Effector memory CD8-positive, alpha-beta T cell (primary cell): ENCODE results near the gene ADAMTS12.
"Not testable (repeated sequence)": the region's sequence is repeated elsewhere in the genome, so short reads cannot be mapped to it uniquely, and the experiment has no call there.

Experiments used
- ATAC-seq: fragments of 150-1000 bp; cut with Tn5 transposase; replicated peaks from 2 replicates; pipeline ENCODE4 v1.10.0; 2021; ENCODE audit warnings: mild to moderate bottlenecking, moderate library complexity
- DNase-seq, 3 experiments: peaks; one replicate each; pipeline ENCODE4 v3.0.0; 2021
- H3K27ac Mint-ChIP-seq, 2 donors: one replicate each; pipeline ENCODE4 v1.8.0; 2022; ENCODE audit warnings: mild to moderate bottlenecking in 2 of 2, mixed read lengths in 2 of 2, moderate library complexity in 2 of 2
- H3K27me3 Mint-ChIP-seq, 2 donors: one replicate each; pipeline ENCODE4 v1.8.0; 2022; ENCODE audit warnings: mixed read lengths in 2 of 2
- H3K36me3 Mint-ChIP-seq: one replicate; pipeline ENCODE4 v1.8.0; 2022; ENCODE audit warnings: mild to moderate bottlenecking, moderate library complexity, mixed read lengths; ENCODE audit not compliant: insufficient read depth
- H3K4me1 Mint-ChIP-seq, 2 donors: one replicate each; pipeline ENCODE4 v1.8.0; 2022; ENCODE audit warnings: low read depth in 2 of 2, mixed read lengths in 2 of 2
- H3K4me3 Mint-ChIP-seq, 2 donors: one replicate each; pipeline ENCODE4 v1.8.0; 2022; ENCODE audit warnings: mild to moderate bottlenecking in 2 of 2, mixed read lengths in 2 of 2, moderate library complexity in 2 of 2
- H3K9me3 Mint-ChIP-seq, 2 donors: one replicate each; pipeline ENCODE4 v1.8.0; 2022; ENCODE audit warnings: mixed read lengths in 2 of 2

The ADAMTS12 gene

GRCh38 chr5:33929925-33930690 is 38.3 kb upstream of the ADAMTS12 start:
- Mint-ChIP-seq H3K4me3 (no peak overlapping the region), H3K27ac (no peak overlapping the region), H3K4me1 (no peaks in the 10 kb centered on the region), H3K27me3 (peaks cover 29% of the 10 kb centered on the region in 2 donors), H3K9me3 (no peaks in the 10 kb centered on the region), H3K36me3 (peaks cover 4% of the 10 kb centered on the region)
- ATAC-seq (no peak), DNase-seq (no peak)

GRCh38 chr5:33928283-33928682 is 36.5 kb upstream of the ADAMTS12 start:
- Mint-ChIP-seq H3K4me3 (no peak overlapping the region), H3K27me3 (peaks cover 28 to 33% of the 10 kb centered on the region in 2 donors), H3K36me3 (no peaks in the 10 kb centered on the region), H3K4me1 (no peaks in the 10 kb centered on the region), H3K9me3 (no peaks in the 10 kb centered on the region), H3K27ac (no peak overlapping the region)
- no peak for ATAC-seq
- no peak for DNase-seq

GRCh38 chr5:33927685-33928084 is 35.9 kb upstream of the ADAMTS12 start:
- Mint-ChIP-seq H3K36me3 (no peaks in the 10 kb centered on the region), H3K9me3 (no peaks in the 10 kb centered on the region), H3K27me3 (peaks cover 23 to 39% of the 10 kb centered on the region in 2 donors), H3K4me1 (no peaks in the 10 kb centered on the region), H3K27ac (no peak overlapping the region), H3K4me3 (no peak overlapping the region)
- no peak for ATAC-seq
- no peak for DNase-seq

GRCh38 chr5:33925278-33925677 is 33.5 kb upstream of the ADAMTS12 start:
- Mint-ChIP-seq H3K36me3 (no peaks in the 10 kb centered on the region), H3K27ac (no peak overlapping the region), H3K9me3 (no peaks in the 10 kb centered on the region), H3K27me3 (peaks cover 19 to 46% of the 10 kb centered on the region in 2 donors), H3K4me1 (no peaks in the 10 kb centered on the region), H3K4me3 (no peak overlapping the region)
- ATAC-seq (no peak), DNase-seq (no peak)

- Mint-ChIP-seq H3K4me3 (no peak overlapping the region), H3K27me3 (peaks cover 16 to 48% of the 10 kb centered on the region in 2 donors), H3K4me1 (no peaks in the 10 kb centered on the region), H3K36me3 (no peaks in the 10 kb centered on the region), H3K9me3 (peaks cover 0 to 4% of the 10 kb centered on the region in 2 donors), H3K27ac (no peak overlapping the region)
- no peak for ATAC-seq
- DNase-seq, result no peak
These were observed 29.2 kb upstream of the ADAMTS12 start for GRCh38 chr5:33921002-33921401.

- not testable (repeated sequence) for H3K4me1 Mint-ChIP-seq, ATAC-seq
These were observed 23.1 kb upstream of the ADAMTS12 start for GRCh38 chr5:33914844-33915243.

GRCh38 chr5:33906248-33906647 is 14.5 kb upstream of the ADAMTS12 start:
- H3K4me3 Mint-ChIP-seq, H3K4me1 Mint-ChIP-seq, H3K36me3 Mint-ChIP-seq, H3K27ac Mint-ChIP-seq, ATAC-seq, DNase-seq: not testable (repeated sequence)
- H3K27me3 Mint-ChIP-seq, result peaks cover 8 to 31% of the 10 kb centered on the region in 2 donors
- H3K9me3 Mint-ChIP-seq, result peaks cover 10 to 21% of the 10 kb centered on the region in 2 donors

More at GRCh38 chr5:33914844-33915243, 23.1 kb upstream of the ADAMTS12 start:
- H3K27me3 Mint-ChIP-seq, result peaks cover 8 to 16% of the 10 kb centered on the region in 2 donors
- H3K36me3 Mint-ChIP-seq, H3K27ac Mint-ChIP-seq, DNase-seq, H3K4me3 Mint-ChIP-seq, H3K9me3 Mint-ChIP-seq: not testable (repeated sequence)

- H3K9me3 Mint-ChIP-seq, result peaks cover 10 to 21% of the 10 kb centered on the region in 2 donors
- no peaks in the 10 kb centered on the region for H3K4me1 Mint-ChIP-seq
- peaks cover 3 to 33% of the 10 kb centered on the region in 2 donors for H3K27me3 Mint-ChIP-seq
- H3K4me3 Mint-ChIP-seq, result no peak overlapping the region
- DNase-seq, result no peak
- no peak overlapping the region for H3K27ac Mint-ChIP-seq
- ATAC-seq, result no peak
- no peaks in the 10 kb centered on the region for H3K36me3 Mint-ChIP-seq
These were observed 13.6 kb upstream of the ADAMTS12 start for GRCh38 chr5:33905381-33905780.

- ATAC-seq, result no peak
- no peaks in the 10 kb centered on the region for H3K4me1 Mint-ChIP-seq
- no peak overlapping the region for H3K27ac Mint-ChIP-seq
- H3K4me3 Mint-ChIP-seq, result no peak overlapping the region
- peaks cover 10 to 16% of the 10 kb centered on the region in 2 donors for H3K9me3 Mint-ChIP-seq
- H3K27me3 Mint-ChIP-seq, result peaks cover 0 to 21% of the 10 kb centered on the region in 2 donors
- DNase-seq, result no peak
- H3K36me3 Mint-ChIP-seq, result no peaks in the 10 kb centered on the region
These were observed 11.3 kb upstream of the ADAMTS12 start for GRCh38 chr5:33903118-33903517.

GRCh38 chr5:33901156-33901555 is 9.4 kb upstream of the ADAMTS12 start:
- ATAC-seq (no peak), DNase-seq (no peak)
- Mint-ChIP-seq H3K27me3 (peaks cover 13 to 36% of the 10 kb centered on the region in 2 donors), H3K4me3 (no peak overlapping the region), H3K9me3 (peaks cover 6 to 8% of the 10 kb centered on the region in 2 donors), H3K4me1 (no peaks in the 10 kb centered on the region), H3K27ac (no peak overlapping the region), H3K36me3 (no peaks in the 10 kb centered on the region)

GRCh38 chr5:33894566-33894965 is 2.8 kb upstream of the ADAMTS12 start:
- peaks cover 48 to 64% of the 10 kb centered on the region in 2 donors for H3K27me3 Mint-ChIP-seq
- H3K4me1 Mint-ChIP-seq, result peaks cover 0 to 5% of the 10 kb centered on the region in 2 donors
- no peak for ATAC-seq

GRCh38 chr5:33892620-33893137 is 889 bp upstream of the ADAMTS12 start:
- Mint-ChIP-seq H3K9me3 (no peaks in the 10 kb centered on the region), H3K4me1 (peaks cover 0 to 5% of the 10 kb centered on the region in 2 donors), H3K4me3 (no peak overlapping the region), H3K27ac (no peak overlapping the region), H3K36me3 (no peaks in the 10 kb centered on the region), H3K27me3 (peaks cover 54 to 73% of the 10 kb centered on the region in 2 donors)
- DNase-seq, result no peak
- ATAC-seq, result no peak

More at GRCh38 chr5:33894566-33894965, 2.8 kb upstream of the ADAMTS12 start:
- no peak overlapping the region for H3K4me3 Mint-ChIP-seq
- no peak for DNase-seq
- no peaks in the 10 kb centered on the region for H3K36me3 Mint-ChIP-seq
- no peaks in the 10 kb centered on the region for H3K9me3 Mint-ChIP-seq
- H3K27ac Mint-ChIP-seq, result no peak overlapping the region

GRCh38 chr5:33891446-33891787 is 373 bp downstream of the ADAMTS12 start:
- DNase-seq (no peak), ATAC-seq (no peak)
- Mint-ChIP-seq H3K9me3 (no peaks in the 10 kb centered on the region), H3K4me3 (no peak overlapping the region), H3K27ac (no peak overlapping the region), H3K27me3 (peaks cover 44 to 68% of the 10 kb centered on the region in 2 donors), H3K4me1 (peaks cover 0 to 5% of the 10 kb centered on the region in 2 donors), H3K36me3 (no peaks in the 10 kb centered on the region)
